ENCODE measurements around the gene ACOT7. TPM values are rescaled to one million over a fixed set of nuclear protein-coding genes. Genes with fewer than 3 reads are reported as not detected.

The ACOT7 gene
- total RNA-seq, 5 donors from 2014 or later (not counting 1 experiment from before 2014, with no cell fraction given): 6.1 to 9.3 (median 7.4) TPM

DNA sequence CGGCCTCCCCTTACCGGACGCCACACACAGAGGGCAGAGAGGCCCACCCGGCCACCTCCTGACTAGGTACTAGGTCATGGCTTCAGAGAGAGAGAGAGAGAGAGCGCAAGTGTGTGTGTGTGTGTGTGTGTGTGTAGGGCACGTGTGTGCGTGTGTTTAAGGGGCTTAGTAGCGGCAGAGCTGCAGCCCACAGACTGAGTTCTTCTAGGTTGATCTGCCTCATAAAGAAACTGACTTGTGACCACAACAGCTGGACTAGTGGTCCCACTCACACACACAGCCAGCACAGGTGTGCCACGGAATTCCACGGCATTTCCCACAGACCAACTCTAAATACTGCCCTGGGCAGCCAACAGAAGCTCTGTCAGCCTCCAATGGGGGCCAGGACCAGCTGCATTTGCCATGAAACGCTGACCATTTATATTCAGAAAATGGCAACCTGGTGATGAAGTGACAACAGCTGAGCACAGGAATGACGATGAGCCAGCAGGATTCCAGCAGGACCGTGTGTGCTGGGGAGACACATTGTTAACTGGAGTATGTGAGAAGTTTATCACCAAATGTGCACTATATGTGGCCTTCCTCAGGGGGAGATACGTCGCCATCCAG is 93.9 kb downstream of the ACOT7 start:
- Mint-ChIP-seq H3K9me3 (no peaks in the 10 kb centered on the region), H3K4me1 (peaks cover 0 to 8% (median 0%) of the 10 kb centered on the region in 3 donors), H3K27me3 (no peaks in the 10 kb centered on the region), H3K36me3 (peaks cover 17% of the 10 kb centered on the region), H3K27ac (no peak overlapping the region), H3K4me3 (no peak overlapping the region)
- CTCF ChIA-PET: no interaction called here
- DNase-seq (no peak), ATAC-seq (replicated peaks in 1 of 4) (no peak)
- H3K36me3 ChIP-seq (ENCODE audit: control insufficient read depth in 2 of 2, extremely low read depth in 1 of 2, insufficient read depth in 1 of 2, low read length in 1 of 2): no peaks in the 10 kb centered on the region
- no peak overlapping the region for H3K27ac ChIP-seq (ENCODE audit: low read length)
- no peak overlapping the region for H3K4me3 ChIP-seq (ENCODE audit: control insufficient read depth in 1 of 2, extremely low read depth in 1 of 2, low read length in 1 of 2)
- H3K4me1 ChIP-seq (ENCODE audit: control insufficient read depth in 1 of 2, extremely low read depth in 1 of 2, insufficient read depth in 2 of 2, low read length in 2 of 2): peaks cover 0 to 11% of the 10 kb centered on the region in 2 experiments
- no peaks in the 10 kb centered on the region for H3K27me3 ChIP-seq (replicated peaks in 1 of 2; ENCODE audit: control insufficient read depth in 2 of 2, extremely low read depth in 1 of 2, insufficient read depth in 2 of 2, low read length in 1 of 2)
- POLR2A ChIA-PET: no interaction called here
- H3K9me3 ChIP-seq: no peaks in the 10 kb centered on the region
- WGBS (ENCODE audit: insufficient coverage): 91% methylated on average over 7 of the region's 15 CpGs

DNA sequence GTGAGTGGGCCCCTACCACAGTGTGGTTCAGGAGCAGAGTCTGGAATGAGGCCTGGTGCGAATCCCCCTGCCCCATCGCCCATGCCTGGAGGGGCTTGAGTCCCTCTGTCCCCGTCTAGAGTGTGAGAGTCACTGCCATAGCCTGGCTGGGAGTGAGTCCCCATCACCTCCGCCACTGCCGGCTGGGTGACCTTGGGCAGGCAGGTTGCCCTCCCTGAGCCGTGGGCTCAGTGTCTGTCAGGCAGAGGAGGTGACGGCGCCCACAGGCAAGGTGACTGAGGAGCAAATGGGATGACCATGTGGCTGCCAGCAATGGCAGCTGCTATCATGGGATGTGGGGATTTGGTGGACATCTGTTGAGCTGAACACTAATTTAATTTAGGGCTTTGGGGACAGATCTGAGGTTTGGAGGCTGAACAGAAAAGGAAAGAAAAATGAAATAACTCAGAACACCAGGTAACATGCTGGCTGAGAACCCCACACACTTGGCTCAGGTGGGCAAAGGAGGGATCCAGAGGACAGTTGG is 94.6 kb downstream of the ACOT7 start:
- DNase-seq (no peak), ATAC-seq (replicated peaks in 1 of 4) (no peak)
- H3K4me1 Mint-ChIP-seq: peaks cover 0 to 11% (median 0%) of the 10 kb centered on the region in 3 donors
- CTCF ChIA-PET: no interaction called here
- H3K36me3 ChIP-seq (ENCODE audit: control insufficient read depth in 2 of 2, extremely low read depth in 1 of 2, insufficient read depth in 1 of 2, low read length in 1 of 2): peaks cover 0 to under 1% of the 10 kb centered on the region in 2 donors
- H3K27ac Mint-ChIP-seq: no peak overlapping the region
- H3K4me1 ChIP-seq (ENCODE audit: control insufficient read depth in 1 of 2, extremely low read depth in 1 of 2, insufficient read depth in 2 of 2, low read length in 2 of 2): peaks cover 0 to 18% of the 10 kb centered on the region in 2 experiments
- POLR2A ChIA-PET: no interaction called here
- H3K27me3 ChIP-seq (replicated peaks in 1 of 2; ENCODE audit: control insufficient read depth in 2 of 2, extremely low read depth in 1 of 2, insufficient read depth in 2 of 2, low read length in 1 of 2): no peaks in the 10 kb centered on the region
- no peaks in the 10 kb centered on the region for H3K27me3 Mint-ChIP-seq
- H3K9me3 Mint-ChIP-seq: no peaks in the 10 kb centered on the region
- 98% methylated on average over 6 of the region's 8 CpGs for WGBS (ENCODE audit: insufficient coverage)
- no peak overlapping the region for H3K4me3 Mint-ChIP-seq
- H3K27ac ChIP-seq (ENCODE audit: low read length): no peak overlapping the region
- no peak overlapping the region for H3K4me3 ChIP-seq (ENCODE audit: control insufficient read depth in 1 of 2, extremely low read depth in 1 of 2, low read length in 1 of 2)
- H3K36me3 Mint-ChIP-seq: peaks cover 21% of the 10 kb centered on the region
- H3K9me3 ChIP-seq: no peaks in the 10 kb centered on the region

DNA sequence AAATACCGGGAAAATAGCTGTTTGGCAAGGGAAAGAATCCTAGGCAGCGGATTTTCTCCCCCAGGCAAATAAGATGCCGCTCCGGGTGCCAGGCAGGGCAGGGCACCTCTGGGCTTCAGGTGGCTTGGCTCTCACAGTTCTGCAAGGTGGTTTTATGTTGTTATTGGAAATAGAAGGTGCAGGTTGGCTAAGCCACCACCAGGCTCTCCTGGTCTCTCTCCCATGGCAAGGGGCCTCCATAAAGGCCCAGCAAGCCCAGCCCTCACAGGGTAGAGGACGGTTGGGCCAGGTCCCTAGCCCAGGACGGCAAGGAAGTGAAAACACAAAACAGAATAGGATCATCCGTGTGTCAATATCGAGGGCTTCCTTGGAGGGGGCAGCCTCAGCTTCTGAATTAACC is 95.0 kb downstream of the ACOT7 start:
- H3K36me3 Mint-ChIP-seq: peaks cover 19% of the 10 kb centered on the region
- H3K4me1 ChIP-seq (ENCODE audit: control insufficient read depth in 1 of 2, extremely low read depth in 1 of 2, insufficient read depth in 2 of 2, low read length in 2 of 2): peaks cover 0 to 22% of the 10 kb centered on the region in 2 experiments
- no peak for DNase-seq
- H3K4me1 Mint-ChIP-seq: peaks cover 0 to 11% (median 0%) of the 10 kb centered on the region in 3 donors
- no peak overlapping the region for H3K4me3 Mint-ChIP-seq
- no peaks in the 10 kb centered on the region for H3K27me3 ChIP-seq (replicated peaks in 1 of 2; ENCODE audit: control insufficient read depth in 2 of 2, extremely low read depth in 1 of 2, insufficient read depth in 2 of 2, low read length in 1 of 2)
- CTCF ChIA-PET: no interaction called here
- POLR2A ChIA-PET: no interaction called here
- no peak overlapping the region for H3K4me3 ChIP-seq (ENCODE audit: control insufficient read depth in 1 of 2, extremely low read depth in 1 of 2, low read length in 1 of 2)
- no peaks in the 10 kb centered on the region for H3K9me3 ChIP-seq
- no peak for ATAC-seq (replicated peaks in 1 of 4)
- H3K9me3 Mint-ChIP-seq: no peaks in the 10 kb centered on the region
- no peak overlapping the region for H3K27ac ChIP-seq (ENCODE audit: low read length)
- H3K27ac Mint-ChIP-seq: no peak overlapping the region
- no peaks in the 10 kb centered on the region for H3K27me3 Mint-ChIP-seq
- H3K36me3 ChIP-seq (ENCODE audit: control insufficient read depth in 2 of 2, extremely low read depth in 1 of 2, insufficient read depth in 1 of 2, low read length in 1 of 2): peaks cover 0 to 5% of the 10 kb centered on the region in 2 donors
- 91% methylated on average over 8 of the region's 8 CpGs for WGBS (ENCODE audit: insufficient coverage)

DNA sequence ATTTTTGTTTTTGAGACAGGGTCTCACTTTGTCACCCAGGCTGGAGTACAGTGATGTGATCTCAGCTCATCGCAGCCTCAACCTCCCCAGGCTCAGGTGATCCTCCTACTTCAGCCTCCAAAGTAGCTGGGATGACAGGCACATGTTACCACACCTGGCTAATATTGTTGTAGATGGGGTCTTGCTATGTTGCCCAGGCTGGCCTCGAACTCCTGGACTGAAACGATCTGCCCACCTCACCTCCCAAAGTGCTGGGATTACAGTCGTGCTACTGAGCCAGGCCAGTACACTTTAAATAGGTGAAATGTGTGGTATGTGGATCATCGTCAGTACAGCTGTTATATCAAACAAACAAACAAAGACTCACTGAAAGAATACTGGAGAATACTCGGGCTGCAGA is 97.7 kb downstream of the ACOT7 start:
- H3K4me3 ChIP-seq (ENCODE audit: control insufficient read depth in 1 of 2, extremely low read depth in 1 of 2, low read length in 1 of 2): no peak overlapping the region
- Mint-ChIP-seq H3K36me3 (peaks cover 19% of the 10 kb centered on the region), H3K4me1 (peaks cover 0 to 11% (median 0%) of the 10 kb centered on the region in 3 donors), H3K27me3 (no peaks in the 10 kb centered on the region), H3K4me3 (no peak overlapping the region), H3K9me3 (no peaks in the 10 kb centered on the region), H3K27ac (no peak overlapping the region)
- no peak for ATAC-seq (replicated peaks in 1 of 4)
- no peaks in the 10 kb centered on the region for H3K9me3 ChIP-seq
- H3K36me3 ChIP-seq (ENCODE audit: control insufficient read depth in 2 of 2, extremely low read depth in 1 of 2, insufficient read depth in 1 of 2, low read length in 1 of 2): peaks cover 0 to 12% of the 10 kb centered on the region in 2 donors
- ChIA-PET POLR2A (no interaction called here), CTCF (no interaction called here)
- no peaks in the 10 kb centered on the region for H3K27me3 ChIP-seq (replicated peaks in 1 of 2; ENCODE audit: control insufficient read depth in 2 of 2, extremely low read depth in 1 of 2, insufficient read depth in 2 of 2, low read length in 1 of 2)
- H3K4me1 ChIP-seq (ENCODE audit: control insufficient read depth in 1 of 2, extremely low read depth in 1 of 2, insufficient read depth in 2 of 2, low read length in 2 of 2): peaks cover 0 to 28% of the 10 kb centered on the region in 2 experiments
- no peak for DNase-seq
- WGBS (ENCODE audit: insufficient coverage): no CpG with 5 or more reads among the region's 6 CpGs
- H3K27ac ChIP-seq (ENCODE audit: low read length): no peak overlapping the region

DNA sequence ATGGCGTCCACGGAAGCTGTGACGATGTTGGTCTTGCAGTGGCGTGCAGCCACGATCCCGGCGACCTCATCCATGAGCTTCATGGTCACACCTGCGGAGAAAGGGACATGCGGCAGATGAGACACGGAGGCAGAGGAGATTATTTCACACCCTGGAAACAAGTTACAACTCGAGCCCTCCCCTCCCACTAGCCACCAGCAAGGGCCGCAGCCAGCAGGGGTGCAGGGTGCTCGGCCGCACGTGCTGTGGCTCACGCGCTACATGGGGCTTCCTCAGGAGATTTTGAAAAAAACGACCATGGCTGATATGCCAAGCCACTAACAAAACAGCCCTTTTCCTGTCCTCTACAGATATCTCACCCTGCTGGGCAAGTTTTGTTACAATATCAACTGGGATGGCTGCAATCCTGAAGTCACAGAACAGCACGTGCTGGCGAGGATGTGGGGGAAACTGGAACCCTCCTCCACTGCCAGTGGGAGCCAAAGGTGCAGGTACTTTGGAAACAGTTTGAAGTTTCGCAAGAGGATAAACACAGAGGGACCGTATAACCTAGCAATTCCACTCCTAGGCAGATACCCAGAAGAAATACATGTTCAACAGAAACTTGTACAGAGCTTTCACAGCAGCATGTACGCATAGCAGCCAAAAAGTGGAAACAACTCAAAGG is 98.5 kb downstream of the ACOT7 start:
- no peaks in the 10 kb centered on the region for H3K9me3 Mint-ChIP-seq
- ATAC-seq (replicated peaks in 1 of 4) (peak in 1 of 4 experiments; percentile 16), DNase-seq (peak in 11 of 35 experiments; percentile 6 to 35 (median 13))
- Histone ChIP-seq H3K36me3 (ENCODE audit: control insufficient read depth in 2 of 2, extremely low read depth in 1 of 2, insufficient read depth in 1 of 2, low read length in 1 of 2) (peaks cover 0 to 12% of the 10 kb centered on the region in 2 donors), H3K27me3 (replicated peaks in 1 of 2; ENCODE audit: control insufficient read depth in 2 of 2, extremely low read depth in 1 of 2, insufficient read depth in 2 of 2, low read length in 1 of 2) (no peaks in the 10 kb centered on the region), H3K27ac (ENCODE audit: low read length) (peak overlapping the region; percentile 47), H3K9me3 (no peaks in the 10 kb centered on the region), H3K4me1 (ENCODE audit: control insufficient read depth in 1 of 2, extremely low read depth in 1 of 2, insufficient read depth in 2 of 2, low read length in 2 of 2) (peaks cover 0 to 32% of the 10 kb centered on the region in 2 experiments), H3K4me3 (ENCODE audit: control insufficient read depth in 1 of 2, extremely low read depth in 1 of 2, low read length in 1 of 2) (no peak overlapping the region)
- no peak overlapping the region for H3K4me3 Mint-ChIP-seq
- CTCF ChIA-PET: no interaction called here
- POLR2A ChIA-PET: no interaction called here
- H3K27ac Mint-ChIP-seq: no peak overlapping the region
- H3K36me3 Mint-ChIP-seq: peaks cover 15% of the 10 kb centered on the region
- WGBS (ENCODE audit: insufficient coverage): 80% methylated on average over 8 of the region's 23 CpGs
- H3K27me3 Mint-ChIP-seq: no peaks in the 10 kb centered on the region
- peaks cover 0 to 11% (median 0%) of the 10 kb centered on the region in 3 donors for H3K4me1 Mint-ChIP-seq

DNA sequence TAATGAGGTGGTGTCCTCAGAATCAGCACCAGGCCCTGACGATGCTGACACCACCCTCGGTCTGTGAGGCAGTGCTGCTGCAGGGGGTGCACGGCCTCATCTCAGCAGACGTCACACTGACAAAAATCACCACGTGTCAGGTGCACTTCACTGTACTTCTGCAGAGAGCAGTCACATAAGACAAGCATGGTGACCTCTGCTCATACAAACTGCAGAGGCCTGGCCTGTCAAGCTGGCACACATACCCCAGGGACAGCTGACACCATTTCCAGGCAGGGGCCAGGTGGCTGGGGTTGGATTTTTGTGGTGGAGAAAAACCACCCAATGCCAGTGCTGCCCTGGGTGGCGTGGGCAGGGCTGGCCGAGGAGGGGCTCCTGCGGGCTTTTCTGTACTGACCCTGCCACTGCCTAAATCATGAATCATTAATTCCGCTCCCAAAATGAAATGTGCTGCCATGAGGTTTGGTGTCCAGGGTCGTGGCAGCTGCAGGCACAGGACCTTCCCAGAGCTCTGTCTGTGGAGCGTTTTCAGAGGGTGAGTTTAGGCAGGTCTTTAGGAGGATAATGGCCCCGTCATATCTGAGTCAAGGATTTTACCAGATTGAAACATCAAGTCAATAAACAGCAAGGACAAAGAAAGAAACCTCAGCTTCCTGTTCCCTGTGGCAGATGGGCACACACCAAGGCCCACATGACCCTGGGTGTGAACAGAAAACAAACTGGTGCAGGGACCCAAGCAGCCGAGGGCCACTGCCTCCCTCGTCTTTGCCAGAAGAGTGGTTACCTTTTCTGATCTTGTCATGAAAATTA is 99.3 kb downstream of the ACOT7 start:
- H3K27me3 Mint-ChIP-seq: no peaks in the 10 kb centered on the region
- ChIA-PET CTCF (no interaction called here), POLR2A (no interaction called here)
- H3K36me3 ChIP-seq (ENCODE audit: control insufficient read depth in 2 of 2, extremely low read depth in 1 of 2, insufficient read depth in 1 of 2, low read length in 1 of 2): peaks cover 0 to 12% of the 10 kb centered on the region in 2 donors
- H3K27ac Mint-ChIP-seq: no peak overlapping the region
- H3K4me1 ChIP-seq (ENCODE audit: control insufficient read depth in 1 of 2, extremely low read depth in 1 of 2, insufficient read depth in 2 of 2, low read length in 2 of 2): peaks cover 0 to 38% of the 10 kb centered on the region in 2 experiments
- no peaks in the 10 kb centered on the region for H3K27me3 ChIP-seq (replicated peaks in 1 of 2; ENCODE audit: control insufficient read depth in 2 of 2, extremely low read depth in 1 of 2, insufficient read depth in 2 of 2, low read length in 1 of 2)
- H3K27ac ChIP-seq (ENCODE audit: low read length): peak overlapping the region; percentile 47
- peaks cover 0 to 11% (median 0%) of the 10 kb centered on the region in 3 donors for H3K4me1 Mint-ChIP-seq
- H3K36me3 Mint-ChIP-seq: peaks cover 13% of the 10 kb centered on the region
- H3K4me3 Mint-ChIP-seq: no peak overlapping the region
- no peaks in the 10 kb centered on the region for H3K9me3 ChIP-seq
- WGBS (ENCODE audit: insufficient coverage): 74% methylated on average over 11 of the region's 14 CpGs
- ATAC-seq (replicated peaks in 1 of 4): no peak
- peak in 17 of 35 experiments; percentile 2 to 42 (median 20) for DNase-seq
- H3K9me3 Mint-ChIP-seq: no peaks in the 10 kb centered on the region
- no peak overlapping the region for H3K4me3 ChIP-seq (ENCODE audit: control insufficient read depth in 1 of 2, extremely low read depth in 1 of 2, low read length in 1 of 2)

Measured in T-cell (primary cell).